GM12801 (cell line): Measurements from ENCODE around the gene BCL2.

ENCODE experiments used
- CTCF ChIP-seq: IDR thresholded peaks from one replicate; pipeline ENCODE4 v1.5.1; 2011; ENCODE audit warnings: control low read depth; ENCODE audit not compliant: insufficient read length; ENCODE audit errors: extremely low read depth

The BCL2 gene

GRCh38 chr18:63181706-63182309, 137.8 kb downstream of the BCL2 start:
- TF ChIP-seq CTCF = no peak

GRCh38 chr18:63180971-63181376, 138.6 kb downstream of the BCL2 start:
- no peak for TF ChIP-seq CTCF

- TF ChIP-seq CTCF = no peak
These were observed 139.2 kb downstream of the BCL2 start for GRCh38 chr18:63180321-63180720.

GRCh38 chr18:63179422-63179821, 140.1 kb downstream of the BCL2 start:
- TF ChIP-seq CTCF = no peak

GRCh38 chr18:63178971-63179370, 140.6 kb downstream of the BCL2 start:
- TF ChIP-seq CTCF = no peak

- TF ChIP-seq CTCF = no peak
These were observed 141.4 kb downstream of the BCL2 start for GRCh38 chr18:63177919-63178821.

GRCh38 chr18:63177259-63177658, 142.3 kb downstream of the BCL2 start:
- TF ChIP-seq CTCF = no peak
